HG03095 (cell line): ENCODE measurements around the gene NOTUM.
"Not testable (repeated sequence)": the region's sequence is repeated elsewhere in the genome, so short reads cannot be mapped to it uniquely, and the experiment has no call there.

Experiments used
- ATAC-seq: cut with Tn5 transposase; IDR thresholded peaks from one replicate; pipeline ENCODE4 v1.9.1; 2021; ENCODE audit warnings: moderate library complexity; ENCODE audit not compliant: unreplicated experiment

NOTUM gene

GRCh38 chr17:81996757-81997441 lies 35.9 kb upstream of the NOTUM start:
- ATAC-seq: no peak

GRCh38 chr17:81996232-81996756 lies 35.3 kb upstream of the NOTUM start:
- ATAC-seq: no peak

GRCh38 chr17:81995463-81996231 lies 34.7 kb upstream of the NOTUM start:
- ATAC-seq: no peak

GRCh38 chr17:81994593-81995462 lies 33.8 kb upstream of the NOTUM start:
- ATAC-seq: no peak

GRCh38 chr17:81993729-81994592 lies 33.0 kb upstream of the NOTUM start:
- ATAC-seq: no peak

- no peak for ATAC-seq
Measured at GRCh38 chr17:81992306-81993102, 31.5 kb upstream of the NOTUM start.

GRCh38 chr17:81991684-81992305 lies 30.8 kb upstream of the NOTUM start:
- ATAC-seq: no peak

- no peak for ATAC-seq
Measured at GRCh38 chr17:81990836-81991683, 30.1 kb upstream of the NOTUM start.

- ATAC-seq: no peak
Measured at GRCh38 chr17:81987161-81987770, 26.3 kb upstream of the NOTUM start.

GRCh38 chr17:81986606-81987005 lies 25.6 kb upstream of the NOTUM start:
- ATAC-seq: no peak

- no peak for ATAC-seq
Measured at GRCh38 chr17:81984773-81985410, 23.9 kb upstream of the NOTUM start.

- ATAC-seq: no peak
Measured at GRCh38 chr17:81983639-81984373, 22.8 kb upstream of the NOTUM start.

- ATAC-seq: no peak
Measured at GRCh38 chr17:81983011-81983638, 22.1 kb upstream of the NOTUM start.

GRCh38 chr17:81981511-81981910 lies 20.5 kb upstream of the NOTUM start:
- ATAC-seq: not testable (repeated sequence)

GRCh38 chr17:81980707-81981343 lies 19.8 kb upstream of the NOTUM start:
- ATAC-seq: no peak

GRCh38 chr17:81980122-81980521 lies 19.1 kb upstream of the NOTUM start:
- ATAC-seq: no peak
